IPS-15b (cell line): ENCODE results near the gene TACR3.
"Not testable (repeated sequence)": the region's sequence is repeated elsewhere in the genome, so short reads cannot be mapped to it uniquely, and the experiment has no call there.

Source experiments
- H3K27me3 ChIP-seq: one replicate; pipeline ENCODE4 v1.6.1; 2013; ENCODE audit warnings: low read length; ENCODE audit not compliant: control insufficient read depth, insufficient read depth
- H3K36me3 ChIP-seq: one replicate; pipeline ENCODE4 v1.6.1; 2013; ENCODE audit warnings: low read length; ENCODE audit not compliant: control insufficient read depth, insufficient read depth
- H3K4me1 ChIP-seq: one replicate; pipeline ENCODE4 v1.6.1; 2013; ENCODE audit warnings: mild to moderate bottlenecking, low read length; ENCODE audit not compliant: control insufficient read depth, insufficient read depth
- H3K4me3 ChIP-seq: one replicate; pipeline ENCODE4 v1.5.1; 2013; ENCODE audit warnings: low read depth, low read length
- H3K9ac ChIP-seq: one replicate; pipeline ENCODE4 v1.6.1; 2013; ENCODE audit warnings: low read depth, mild to moderate bottlenecking, low read length
- H3K9me3 ChIP-seq: one replicate; pipeline ENCODE4 v1.6.1; 2013; ENCODE audit warnings: mild to moderate bottlenecking, low read length; ENCODE audit not compliant: control insufficient read depth, insufficient read depth

The TACR3 gene

DNA sequence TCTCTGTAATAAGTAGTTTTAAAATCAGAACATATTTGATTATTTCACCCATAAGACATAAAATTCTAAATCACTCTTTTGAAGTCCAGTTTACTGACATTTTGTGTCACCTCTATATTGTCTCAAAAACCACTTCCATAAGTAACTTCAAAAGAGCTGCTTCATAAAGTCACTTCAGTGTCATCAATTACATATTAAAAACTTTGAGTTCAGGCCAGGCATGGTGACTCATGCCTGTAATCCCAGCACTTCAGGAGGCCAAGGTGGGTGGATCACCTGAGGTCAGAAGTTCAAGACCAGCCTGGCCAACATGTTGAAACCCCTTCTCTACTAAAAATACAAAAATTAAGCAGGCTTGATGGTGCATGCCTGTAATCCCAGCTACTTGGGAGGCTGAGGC lies 53.0 kb downstream of the TACR3 start:
- not testable (repeated sequence) for H3K4me3 ChIP-seq, H3K4me1 ChIP-seq, H3K36me3 ChIP-seq, H3K27me3 ChIP-seq, H3K9me3 ChIP-seq, H3K9ac ChIP-seq

DNA sequence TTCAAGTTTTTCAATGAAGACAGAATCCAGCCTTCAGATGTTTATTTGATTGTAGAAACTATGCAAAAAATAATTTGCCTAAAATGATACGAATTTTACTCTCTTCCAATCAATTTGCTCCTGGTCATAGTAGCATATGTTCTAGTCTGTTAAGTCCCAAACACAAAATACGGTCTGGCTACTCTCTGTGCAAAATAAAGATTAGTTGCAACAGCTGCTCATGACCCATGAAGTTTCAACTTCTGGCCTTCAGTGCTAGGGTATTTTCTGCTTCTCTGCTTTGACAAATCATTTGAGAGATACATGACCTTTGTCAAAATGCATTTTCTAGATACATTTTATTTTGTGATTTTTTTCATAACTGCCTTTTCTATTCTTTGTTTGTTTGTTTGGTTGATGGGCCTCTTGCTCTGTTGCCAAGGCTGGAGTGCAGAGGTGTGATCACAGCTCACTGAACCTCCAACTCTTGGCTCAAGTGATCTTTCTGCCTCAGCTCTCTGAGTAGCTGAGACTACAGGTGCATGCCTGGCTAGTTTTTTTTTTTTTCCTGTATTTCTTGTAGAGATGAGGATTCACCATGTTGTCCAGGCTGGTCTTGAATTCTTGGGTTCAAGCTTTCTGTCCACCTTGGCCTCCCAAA lies 55.2 kb downstream of the TACR3 start:
- no peaks in the 10 kb centered on the region for H3K9me3 ChIP-seq
- H3K4me1 ChIP-seq, result no peaks in the 10 kb centered on the region
- H3K27me3 ChIP-seq, result no peaks in the 10 kb centered on the region
- H3K36me3 ChIP-seq, result no peaks in the 10 kb centered on the region
- H3K4me3 ChIP-seq, result no peak overlapping the region
- no peak overlapping the region for H3K9ac ChIP-seq

DNA sequence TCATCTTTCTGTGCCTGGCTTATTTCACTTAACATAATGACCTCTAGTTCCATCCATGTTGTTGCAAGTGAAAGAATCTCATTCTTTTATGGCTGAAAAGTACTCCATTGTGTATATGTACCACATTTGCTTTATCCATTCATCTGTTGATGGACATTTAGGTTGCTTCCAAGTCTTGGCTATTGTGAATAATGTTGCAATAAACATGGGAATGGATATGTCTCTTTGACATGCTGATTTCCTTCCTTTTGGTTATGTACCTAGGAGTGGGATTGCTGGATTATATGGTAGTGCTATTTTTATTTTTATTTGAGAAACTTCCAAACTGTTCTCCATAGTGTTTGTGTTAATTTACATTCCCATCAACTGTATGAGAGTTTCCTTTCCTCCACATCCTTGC lies 71.2 kb downstream of the TACR3 start:
- Histone ChIP-seq H3K27me3 (no peaks in the 10 kb centered on the region), H3K9ac (no peak overlapping the region), H3K4me3 (no peak overlapping the region), H3K4me1 (no peaks in the 10 kb centered on the region), H3K36me3 (no peaks in the 10 kb centered on the region), H3K9me3 (no peaks in the 10 kb centered on the region)

DNA sequence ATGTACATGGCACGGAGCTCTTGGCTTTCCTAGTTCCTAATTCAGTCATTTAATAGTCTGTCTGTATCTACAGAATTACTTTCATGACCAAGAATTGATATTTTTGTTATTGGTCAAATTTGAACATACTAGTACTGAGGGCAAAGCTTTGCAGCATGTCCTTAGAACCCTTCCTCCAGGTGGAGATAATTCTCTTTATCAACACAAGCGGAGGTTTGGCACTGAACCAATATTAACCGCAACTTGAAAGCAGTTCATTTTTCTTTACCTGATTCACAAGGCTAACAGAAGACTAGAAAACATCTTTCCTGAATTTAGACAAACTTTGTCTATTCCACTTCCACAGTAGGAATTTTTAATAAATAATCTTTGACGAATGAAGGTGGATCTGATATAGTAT lies 73.8 kb downstream of the TACR3 start:
- Histone ChIP-seq H3K9me3 (no peaks in the 10 kb centered on the region), H3K36me3 (no peaks in the 10 kb centered on the region)

DNA sequence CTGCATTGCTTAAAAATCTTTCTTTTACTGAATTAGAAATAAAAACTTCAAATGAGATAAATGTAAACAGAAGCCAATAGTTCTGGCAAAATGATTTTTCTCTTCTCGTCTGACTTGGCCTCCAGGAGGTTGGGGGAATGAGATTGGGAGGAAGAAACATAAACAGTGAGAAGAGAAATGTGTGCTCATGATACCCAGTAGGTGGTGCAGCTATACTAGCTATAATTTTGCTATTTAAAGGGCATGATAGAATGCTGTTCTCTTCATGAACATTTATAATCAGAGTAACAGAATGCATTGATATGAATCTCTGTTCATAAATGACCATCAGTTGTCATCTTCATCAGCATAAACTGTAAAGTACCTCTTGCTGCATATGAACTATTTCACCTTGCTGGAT lies 85.5 kb downstream of the TACR3 start:
- no peak overlapping the region for H3K4me3 ChIP-seq
- no peaks in the 10 kb centered on the region for H3K36me3 ChIP-seq
- no peak overlapping the region for H3K9ac ChIP-seq
- no peaks in the 10 kb centered on the region for H3K4me1 ChIP-seq
- H3K9me3 ChIP-seq, result no peaks in the 10 kb centered on the region
- H3K27me3 ChIP-seq, result no peaks in the 10 kb centered on the region

More for the DNA sequence above, 73.8 kb downstream of the TACR3 start:
- no peaks in the 10 kb centered on the region for H3K4me1 ChIP-seq
- H3K27me3 ChIP-seq, result no peaks in the 10 kb centered on the region
- H3K9ac ChIP-seq, result no peak overlapping the region
- H3K4me3 ChIP-seq, result no peak overlapping the region

DNA sequence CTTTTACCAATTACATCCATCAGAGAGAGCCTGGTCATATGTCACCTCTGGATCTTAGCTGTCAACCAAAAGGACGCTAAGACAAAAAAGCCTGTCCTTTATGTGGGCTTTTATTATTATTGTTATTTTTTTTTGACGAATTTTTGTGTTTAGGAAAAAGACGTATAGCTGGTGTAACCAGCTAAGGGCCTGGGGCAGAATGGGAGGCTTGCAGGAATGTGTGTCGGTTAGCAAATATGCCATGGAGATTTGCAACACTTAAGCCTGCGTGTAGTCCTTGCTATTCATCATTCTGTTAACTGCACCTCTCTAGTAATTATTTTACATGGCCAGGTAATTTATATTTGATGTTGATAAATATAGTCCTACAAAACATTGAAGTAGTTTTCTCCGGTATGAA lies 93.5 kb downstream of the TACR3 start:
- Histone ChIP-seq H3K4me1 (peaks cover 2% of the 10 kb centered on the region), H3K9ac (no peak overlapping the region), H3K36me3 (no peaks in the 10 kb centered on the region), H3K4me3 (no peak overlapping the region), H3K9me3 (no peaks in the 10 kb centered on the region), H3K27me3 (no peaks in the 10 kb centered on the region)

DNA sequence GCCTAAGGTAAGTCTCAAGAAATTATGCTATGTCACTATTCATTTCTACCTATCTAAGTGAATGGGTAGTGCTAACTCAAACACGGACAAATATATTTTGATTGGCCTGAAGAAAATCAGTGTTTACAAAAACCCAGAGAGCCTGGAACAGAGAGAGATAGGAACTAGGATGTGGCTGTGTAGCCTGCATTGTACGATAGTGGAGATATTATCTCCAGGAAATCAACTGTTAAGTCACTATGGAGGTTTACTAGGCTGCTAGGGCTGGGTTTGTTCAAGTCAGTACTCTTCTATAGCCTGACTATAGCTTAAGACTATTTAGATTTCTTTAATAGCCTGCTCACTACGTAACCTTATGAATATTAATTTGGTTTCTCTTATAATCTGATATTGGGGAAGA lies 127.9 kb downstream of the TACR3 start:
- H3K9me3 ChIP-seq, result no peaks in the 10 kb centered on the region
- no peaks in the 10 kb centered on the region for H3K4me1 ChIP-seq
- H3K27me3 ChIP-seq, result no peaks in the 10 kb centered on the region
- no peaks in the 10 kb centered on the region for H3K36me3 ChIP-seq
- no peak overlapping the region for H3K9ac ChIP-seq
- no peak overlapping the region for H3K4me3 ChIP-seq

DNA sequence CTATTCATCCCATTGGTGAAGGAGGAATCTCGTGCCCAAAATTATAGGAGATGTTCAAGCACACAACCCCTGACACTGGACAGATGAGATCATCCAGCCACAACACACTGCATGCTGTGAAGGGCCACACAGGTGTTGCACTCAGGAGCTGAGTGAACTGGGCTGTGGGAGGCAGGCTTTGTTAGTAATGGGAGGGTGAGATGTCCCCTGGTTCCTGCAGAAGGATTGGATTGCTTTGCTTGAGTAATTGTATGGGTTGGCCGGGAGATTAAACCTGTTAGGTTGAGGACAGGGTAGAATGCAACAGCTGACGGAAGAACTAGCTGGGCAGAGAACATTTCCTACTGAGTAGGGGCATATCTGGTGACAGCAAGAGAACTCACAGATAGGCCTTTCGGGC lies 152.2 kb downstream of the TACR3 start:
- Histone ChIP-seq H3K4me1 (no peaks in the 10 kb centered on the region), H3K9me3 (no peaks in the 10 kb centered on the region), H3K27me3 (no peaks in the 10 kb centered on the region)

DNA sequence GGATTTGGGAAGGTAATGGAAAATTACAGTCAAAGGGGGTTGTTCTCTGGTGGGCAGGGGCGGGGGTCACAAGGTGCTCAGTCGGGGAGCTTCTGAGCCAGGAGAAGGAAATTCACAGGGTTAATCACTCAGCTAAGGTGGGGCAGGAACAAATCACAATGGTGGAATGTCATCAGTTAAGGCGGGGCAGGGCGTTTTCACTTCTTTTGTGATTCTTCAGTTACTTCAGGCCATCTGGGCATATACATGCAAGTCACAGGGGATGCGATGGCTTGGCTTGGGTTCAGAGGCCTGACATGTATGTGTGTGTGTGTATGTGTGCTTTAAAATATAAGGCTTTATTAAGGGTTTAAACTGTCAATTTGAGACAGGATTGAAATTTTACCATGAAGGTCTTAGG lies 160.6 kb downstream of the TACR3 start:
- not testable (repeated sequence) for H3K9ac ChIP-seq, H3K4me1 ChIP-seq, H3K27me3 ChIP-seq, H3K9me3 ChIP-seq, H3K36me3 ChIP-seq, H3K4me3 ChIP-seq

More for the DNA sequence above, 152.2 kb downstream of the TACR3 start:
- no peaks in the 10 kb centered on the region for H3K36me3 ChIP-seq
- no peak overlapping the region for H3K9ac ChIP-seq
- H3K4me3 ChIP-seq, result no peak overlapping the region
